Pancreas (tissue), 10 donors: Measurements from ENCODE around the gene CTAGE6. TPM values are rescaled to one million over a fixed set of nuclear protein-coding genes. Genes with fewer than 3 reads are reported as not detected.
"Not testable (repeated sequence)": the region's sequence is repeated elsewhere in the genome, so short reads cannot be mapped to it uniquely, and the experiment has no call there.

ENCODE experiments used
- ATAC-seq, 4 donors: fragments of 200-7000 bp; cut with Tn5 transposase; one replicate each; pipeline versions ENCODE4 v1.8.0 to v1.9.1; 2020; ENCODE audit warnings: mild to moderate bottlenecking in 4 of 4, moderate library complexity in 4 of 4
- DNase-seq, 6 donors: peaks; one replicate each; pipeline ENCODE4 v3.0.0-alpha.2; 2020
- FAIRE-seq: peaks from 2 replicates; lab custom pipeline; 2012; peaks lifted over from hg19 to GRCh38; lab: Jason Lieb, UNC
- H3K27ac ChIP-seq, 4 donors: fragments of 200-600 bp; sonication (generic); 1 replicate in 3 of 4; 2 replicates in 1 of 4; pipeline versions ENCODE4 v1.5.0 to v1.8.0; 2020
- H3K27me3 ChIP-seq, 4 donors: fragments of 200-600 bp; one replicate each; pipeline ENCODE4 v1.8.0; 2021
- H3K36me3 ChIP-seq, 3 donors: fragments of 200-600 bp; sonication (generic) in 1 of 3; one replicate each; pipeline versions ENCODE4 v1.5.0 to v1.8.0; 2020 to 2021
- H3K4me1 ChIP-seq, 3 donors: fragments of 200-600 bp; one replicate each; pipeline ENCODE4 v1.8.0; 2021
- H3K4me3 ChIP-seq, 4 donors: fragments of 200-600 bp; sonication (generic) in 2 of 4; one replicate each; pipeline versions ENCODE4 v1.5.0 to v1.8.0; 2020 to 2021
- H3K9me3 ChIP-seq, 4 donors: fragments of 200-600 bp; one replicate each; pipeline ENCODE4 v1.8.0; 2021
- WGBS, 2 donors: extraction: QIAGEN DNeasy Blood & Tissue Kit; methylation state at CpG; one replicate each; pipeline ENCODE4 v1.1.7; 2013; 5-methylcytosine and 5-hydroxymethylcytosine counted together
- intact Hi-C, 3 donors: fragments of 100-400 bp; cut with DNase I; formaldehyde crosslinking; loops; one replicate each; pipeline versions ENCODE4 v1.11.1 to v1.14.2; 2022
- polyA plus RNA-seq, 2 donors: library from polyadenylated mRNA; stranded (reverse); fragments of 200-250 nt; gene quantifications; one replicate each; pipeline ENCODE4 v1.2.3, GENCODE V29; 2013
- total RNA-seq, 6 donors: library from RNA; stranded (reverse); fragmentation: NEBNext Ultra II Directional in 4 of 6; extraction: Animal tissue kit (Norgen Biotek cat#: 25700) in 4 of 6; gene quantifications; one replicate each; pipeline versions ENCODE4 v1.2.1 to v1.2.4, GENCODE V29; 2021 to 2023
- TF ChIP-seq, protein P1 (sequence below), 4 donors: fragments of 200-600 bp; sonication (generic) in 3 of 4; IDR thresholded peaks; one replicate each; pipeline versions ENCODE4 v1.5.0 to v1.8.0; 2021; ENCODE audit warnings: antibody characterized with exemption in 4 of 4
- donor health status: healthy with polysubstance abuse.
- donor health status: DM: no; HTN: no; CAD: no; lungs with moderate emphysema.
- donor health status: DM: no; HTN: no; CAD: no.
- donor health status: control.
- donor health status: control.
- donor health status: Bipolar disorder and iron deficiency.
- donor health status: DM: yes; HTN: yes; CAD: no.
- donor health status: DM: no; HTN: no; CAD: no.
- donor health status: DM: no; HTN: no; CAD: no.
- donor health status: DM: yes; HTN: yes; CAD: no.

The CTAGE6 gene
- total and polyA plus RNA-seq, 8 donors, result 0.12 to 0.38 (median 0.24) TPM; not detected in 2

GRCh38 chr7:143728333-143728862 is 29.1 kb downstream of the CTAGE6 start:
- DNase-seq (no peak), FAIRE-seq (no peak), ATAC-seq (no peak)
- H3K27ac ChIP-seq, result no peak overlapping the region
- 71% methylated on average over 3 of the region's 3 CpGs for WGBS, 2 donors
- no peak overlapping the region for H3K4me3 ChIP-seq
- H3K27me3 ChIP-seq, result no peaks in the 10 kb centered on the region
- no peaks in the 10 kb centered on the region for H3K4me1 ChIP-seq
- TF ChIP-seq, protein P1, sequence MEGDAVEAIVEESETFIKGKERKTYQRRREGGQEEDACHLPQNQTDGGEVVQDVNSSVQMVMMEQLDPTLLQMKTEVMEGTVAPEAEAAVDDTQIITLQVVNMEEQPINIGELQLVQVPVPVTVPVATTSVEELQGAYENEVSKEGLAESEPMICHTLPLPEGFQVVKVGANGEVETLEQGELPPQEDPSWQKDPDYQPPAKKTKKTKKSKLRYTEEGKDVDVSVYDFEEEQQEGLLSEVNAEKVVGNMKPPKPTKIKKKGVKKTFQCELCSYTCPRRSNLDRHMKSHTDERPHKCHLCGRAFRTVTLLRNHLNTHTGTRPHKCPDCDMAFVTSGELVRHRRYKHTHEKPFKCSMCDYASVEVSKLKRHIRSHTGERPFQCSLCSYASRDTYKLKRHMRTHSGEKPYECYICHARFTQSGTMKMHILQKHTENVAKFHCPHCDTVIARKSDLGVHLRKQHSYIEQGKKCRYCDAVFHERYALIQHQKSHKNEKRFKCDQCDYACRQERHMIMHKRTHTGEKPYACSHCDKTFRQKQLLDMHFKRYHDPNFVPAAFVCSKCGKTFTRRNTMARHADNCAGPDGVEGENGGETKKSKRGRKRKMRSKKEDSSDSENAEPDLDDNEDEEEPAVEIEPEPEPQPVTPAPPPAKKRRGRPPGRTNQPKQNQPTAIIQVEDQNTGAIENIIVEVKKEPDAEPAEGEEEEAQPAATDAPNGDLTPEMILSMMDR (IDR thresholded peaks at IDR 0.05), result no peak
- H3K9me3 ChIP-seq, result no peaks in the 10 kb centered on the region
- no peaks in the 10 kb centered on the region for H3K36me3 ChIP-seq
- intact Hi-C loops, result no loop called here

DNA sequence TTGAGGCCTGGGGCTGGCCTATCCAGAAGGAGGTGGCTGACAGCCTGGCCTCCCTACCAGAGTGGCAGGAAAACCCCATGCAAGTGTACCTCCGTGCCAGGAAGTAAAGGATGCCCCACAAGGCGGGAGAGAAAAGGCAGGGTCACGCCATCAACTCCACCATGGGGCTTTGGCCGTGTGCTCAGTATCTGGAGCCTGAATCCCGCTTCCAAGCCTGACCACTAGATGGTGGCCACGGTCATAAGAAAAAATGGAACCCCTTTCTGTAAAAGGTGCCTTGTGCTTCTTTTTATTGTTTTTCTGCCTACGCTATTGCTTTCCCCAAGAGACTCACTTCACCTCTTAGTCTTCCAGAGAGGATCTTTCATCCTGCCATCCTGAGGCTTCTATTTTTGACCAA is 29.9 kb downstream of the CTAGE6 start:
- FAIRE-seq, intact Hi-C loops, H3K4me1 ChIP-seq, H3K36me3 ChIP-seq, DNase-seq, H3K27me3 ChIP-seq, H3K4me3 ChIP-seq, H3K27ac ChIP-seq, H3K9me3 ChIP-seq: not testable (repeated sequence)
- ATAC-seq, result peak; percentile 56 to 79 (median 66)
- WGBS, 2 donors, result no CpG with 5 or more reads among the region's 7 CpGs

GRCh38 chr7:143726143-143726542 is 31.4 kb downstream of the CTAGE6 start:
- H3K4me1 ChIP-seq, H3K36me3 ChIP-seq, H3K4me3 ChIP-seq, DNase-seq, H3K27me3 ChIP-seq, intact Hi-C loops, H3K27ac ChIP-seq, H3K9me3 ChIP-seq, FAIRE-seq: not testable (repeated sequence)
- WGBS, 2 donors, result no CpG with 5 or more reads among the region's 6 CpGs
- peak in 2 of 4 donors; percentile 62 to 69 for ATAC-seq

- WGBS, 2 donors, result no CpG with 5 or more reads among the region's 6 CpGs
- ATAC-seq, H3K27me3 ChIP-seq, FAIRE-seq, H3K36me3 ChIP-seq, H3K4me1 ChIP-seq, H3K27ac ChIP-seq, H3K4me3 ChIP-seq, H3K9me3 ChIP-seq, intact Hi-C loops, DNase-seq: not testable (repeated sequence)
Observed at GRCh38 chr7:143720335-143720734, 37.2 kb downstream of the CTAGE6 start.

DNA sequence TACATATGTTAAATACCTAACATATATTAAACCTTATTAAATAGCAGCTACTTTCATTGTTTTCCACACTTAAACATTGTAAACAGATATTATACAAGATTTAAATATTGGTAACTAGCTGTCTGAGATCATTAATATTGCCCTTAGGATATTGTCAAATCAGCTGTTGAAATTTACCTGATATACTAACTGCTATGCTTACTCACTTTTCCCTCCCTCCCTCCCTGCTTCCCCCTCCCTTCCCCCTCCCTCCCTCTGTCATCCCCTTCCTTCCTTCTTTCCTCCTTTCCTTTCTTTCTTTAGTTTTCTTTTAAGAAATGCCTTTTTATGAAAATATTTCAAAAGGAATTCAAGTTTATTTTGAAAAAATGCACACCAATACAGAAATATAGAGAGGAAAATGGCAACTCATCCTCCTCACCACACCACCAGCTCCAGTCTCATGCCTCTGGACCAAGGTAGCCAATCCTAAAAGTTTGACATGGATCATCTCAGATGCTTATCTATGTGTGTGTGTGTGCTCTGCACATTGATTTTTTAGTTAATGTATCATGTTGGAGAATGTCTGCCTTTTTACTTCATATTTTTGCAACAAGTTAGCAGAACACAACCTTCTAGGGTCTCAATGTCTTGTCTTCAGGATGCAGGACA is 41.8 kb downstream of the CTAGE6 start:
- DNase-seq, H3K27me3 ChIP-seq, H3K9me3 ChIP-seq, H3K4me1 ChIP-seq, H3K27ac ChIP-seq, FAIRE-seq, H3K36me3 ChIP-seq, intact Hi-C loops, H3K4me3 ChIP-seq, ATAC-seq: not testable (repeated sequence)

GRCh38 chr7:143714581-143715454 is 42.7 kb downstream of the CTAGE6 start:
- FAIRE-seq, result not testable (repeated sequence)
- WGBS, 2 donors, result no CpG with 5 or more reads among the region's 11 CpGs

GRCh38 chr7:143712381-143712780 is 45.1 kb downstream of the CTAGE6 start:
- H3K9me3 ChIP-seq, H3K27me3 ChIP-seq, ATAC-seq, DNase-seq, intact Hi-C loops, FAIRE-seq, H3K27ac ChIP-seq, H3K36me3 ChIP-seq, H3K4me1 ChIP-seq, H3K4me3 ChIP-seq: not testable (repeated sequence)
- 64% methylated on average over 2 of the region's 5 CpGs; no CpG with 5 or more reads in 1 of the 2 donors for WGBS, 2 donors

More at GRCh38 chr7:143714581-143715454, 42.7 kb downstream of the CTAGE6 start:
- H3K4me3 ChIP-seq, H3K9me3 ChIP-seq, H3K4me1 ChIP-seq, H3K36me3 ChIP-seq, intact Hi-C loops, DNase-seq, H3K27me3 ChIP-seq, H3K27ac ChIP-seq: not testable (repeated sequence)
- ATAC-seq, result peak in 3 of 4 donors; percentile 25 to 58 (median 42)

- H3K27me3 ChIP-seq, H3K36me3 ChIP-seq, H3K9me3 ChIP-seq, FAIRE-seq, H3K4me3 ChIP-seq, H3K4me1 ChIP-seq, DNase-seq, H3K27ac ChIP-seq, intact Hi-C loops: not testable (repeated sequence)
- peak in 1 of 4 donors; percentile 17 for ATAC-seq
- no CpG with 5 or more reads among the region's 4 CpGs for WGBS, 2 donors
Observed at GRCh38 chr7:143711727-143712324, 45.7 kb downstream of the CTAGE6 start.

DNA sequence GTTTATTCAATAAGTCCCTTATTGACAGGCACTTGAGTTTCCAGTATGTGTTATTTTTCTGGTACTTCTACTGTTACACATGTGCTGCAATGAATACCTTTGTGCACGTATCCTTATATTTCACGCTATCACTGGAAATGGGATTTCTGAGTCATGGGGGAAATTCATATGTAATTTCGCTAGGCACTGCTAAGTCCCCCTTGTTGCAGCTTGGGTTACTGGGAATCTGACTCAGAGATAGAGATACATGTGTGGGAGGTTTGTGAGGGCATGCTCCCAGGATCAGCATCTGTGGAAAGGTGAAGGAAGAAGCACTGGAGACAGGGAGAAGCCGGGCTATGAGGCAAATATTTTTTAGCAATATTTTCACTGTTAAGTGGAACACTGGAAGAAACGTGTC is 47.6 kb downstream of the CTAGE6 start:
- FAIRE-seq, intact Hi-C loops, ATAC-seq, DNase-seq, H3K9me3 ChIP-seq, H3K27me3 ChIP-seq, H3K4me1 ChIP-seq, H3K4me3 ChIP-seq, H3K27ac ChIP-seq, H3K36me3 ChIP-seq: not testable (repeated sequence)
- WGBS, 2 donors, result 88% methylated on average over 3 of the region's 5 CpGs; no CpG with 5 or more reads in 1 of the 2 donors
